B cell (primary cell): ENCODE results near the gene ANKRD24.

Experiments
- CTCF ChIP-seq: fragments of 200-600 bp; IDR thresholded peaks from one replicate; pipeline ENCODE4 v1.8.0; 2022; ENCODE audit warnings: antibody characterized with exemption, mild to moderate bottlenecking
- EZH2 ChIP-seq: IDR thresholded peaks from 2 replicates; pipeline ENCODE4 v1.6.1; 2012; ENCODE audit warnings: borderline replicate concordance, low read depth, mild to moderate bottlenecking, moderate library complexity, low read length; ENCODE audit not compliant: insufficient read depth, poor library complexity, severe bottlenecking

- no peak for TF ChIP-seq CTCF
- no peak for TF ChIP-seq EZH2
These were observed 2.3 kb downstream of the ANKRD24 start for GRCh38 chr19:4184718-4185352.
